WTC11 (cell line): ENCODE measurements around the gene MT1G. TPM values are rescaled to one million over a fixed set of nuclear protein-coding genes. Genes with fewer than 3 reads are reported as not detected.

Experiments
- ATAC-seq: fragments of 200-7000 bp; cut with Tn5 transposase; 2 replicates; pipeline ENCODE4 v1.10.0; 2021; ENCODE audit warnings: mild to moderate bottlenecking, moderate library complexity
- CTCF ChIA-PET: fragments of 300-600 bp; sonication (Branson Sonifier 250); formaldehyde crosslinking; loops from one replicate; lab custom pipeline; 2021; ENCODE audit warnings: antibody characterized with exemption; lab: Charles Lee
- POLR2A ChIA-PET: fragments of 350-600 bp; sonication (Branson Sonifier 250); formaldehyde crosslinking; loops from one replicate; lab custom pipeline; 2021; ENCODE audit warnings: antibody characterized with exemption; lab: Charles Lee
- DNase-seq: peaks from one replicate; pipeline ENCODE4 v3.0.0; 2021; ENCODE audit warnings: low spot score
- H3K27ac Mint-ChIP-seq: 2 replicates; pipeline ENCODE4 v1.8.0; 2021; ENCODE audit warnings: mixed read lengths
- H3K27me3 Mint-ChIP-seq: 2 replicates; pipeline ENCODE4 v1.8.0; 2021; ENCODE audit warnings: low read depth, mild to moderate bottlenecking, moderate library complexity, mixed read lengths
- H3K36me3 Mint-ChIP-seq: 2 replicates; pipeline ENCODE4 v1.8.0; 2021; ENCODE audit warnings: mixed read lengths
- H3K4me1 Mint-ChIP-seq: 2 replicates; pipeline ENCODE4 v1.8.0; 2022; ENCODE audit warnings: mixed read lengths
- H3K4me3 Mint-ChIP-seq: 2 replicates; pipeline ENCODE4 v1.8.0; 2021; ENCODE audit warnings: mild to moderate bottlenecking, moderate library complexity, mixed read lengths
- H3K9me3 Mint-ChIP-seq: 2 replicates; pipeline ENCODE4 v1.8.0; 2021; ENCODE audit warnings: mixed read lengths
- ATF1 ChIP-seq: sonication (generic); formaldehyde crosslinking; IDR thresholded peaks from 2 replicates; pipeline ENCODE4 v1.8.1; 2023; ENCODE audit warnings: mild to moderate bottlenecking, moderate library complexity, missing genetic modification reagents
- CREM ChIP-seq: sonication (generic); formaldehyde crosslinking; IDR thresholded peaks from 2 replicates; pipeline ENCODE4 v1.8.1; 2022; ENCODE audit warnings: mild to moderate bottlenecking, missing genetic modification reagents, moderate library complexity
- FOXJ3 ChIP-seq: sonication (generic); formaldehyde crosslinking; IDR thresholded peaks from 2 replicates; pipeline ENCODE4 v1.9.0; 2021; ENCODE audit warnings: missing genetic modification reagents, mild to moderate bottlenecking, borderline replicate concordance
- NR2C2 ChIP-seq: sonication (generic); formaldehyde crosslinking; IDR thresholded peaks from 2 replicates; pipeline ENCODE4 v1.8.0; 2022; ENCODE audit warnings: mild to moderate bottlenecking, missing genetic modification reagents
- OVOL2 ChIP-seq: fragments of 250-450 bp; sonication (Bioruptor Pico); IDR thresholded peaks from 2 replicates; pipeline ENCODE4 v1.9.0; 2021; ENCODE audit warnings: mild to moderate bottlenecking, borderline replicate concordance
- SMAD4 ChIP-seq: sonication (generic); formaldehyde crosslinking; IDR thresholded peaks from 2 replicates; pipeline ENCODE4 v1.8.0; 2022; ENCODE audit warnings: mild to moderate bottlenecking, missing genetic modification reagents
- SOX15 ChIP-seq: fragments of 250-450 bp; sonication (Bioruptor Pico); IDR thresholded peaks from 2 replicates; pipeline ENCODE4 v1.9.0; 2021; ENCODE audit warnings: mild to moderate bottlenecking
- SP1 ChIP-seq: sonication (generic); formaldehyde crosslinking; conservative IDR thresholded peaks from 2 replicates; pipeline ENCODE4 v1.8.1; 2022; ENCODE audit warnings: missing genetic modification reagents
- USF1 ChIP-seq: sonication (generic); formaldehyde crosslinking; IDR thresholded peaks from 2 replicates; pipeline ENCODE4 v1.8.0; 2022; ENCODE audit warnings: mild to moderate bottlenecking, missing genetic modification reagents
- ZBTB21 ChIP-seq: sonication (generic); formaldehyde crosslinking; IDR thresholded peaks from 2 replicates; pipeline ENCODE4 v1.8.1; 2023; ENCODE audit warnings: mild to moderate bottlenecking, missing genetic modification reagents, borderline replicate concordance
- ZNF232 ChIP-seq: sonication (generic); formaldehyde crosslinking; IDR thresholded peaks from 2 replicates; pipeline ENCODE4 v1.8.0; 2022; ENCODE audit warnings: mild to moderate bottlenecking, missing genetic modification reagents
- ZNF263 ChIP-seq: sonication (generic); formaldehyde crosslinking; IDR thresholded peaks from 2 replicates; pipeline ENCODE4 v1.8.1; 2022; ENCODE audit warnings: low read depth, mild to moderate bottlenecking, moderate library complexity, missing genetic modification reagents
- ZNF425 ChIP-seq: fragments of 250-450 bp; sonication (Bioruptor Pico); conservative IDR thresholded peaks from 2 replicates; pipeline ENCODE4 v1.9.0; 2021; ENCODE audit warnings: mild to moderate bottlenecking
- ZNF671 ChIP-seq: fragments of 250-450 bp; sonication (Bioruptor Pico); IDR thresholded peaks from 2 replicates; pipeline ENCODE4 v1.8.0; 2021; ENCODE audit warnings: mild to moderate bottlenecking
- total RNA-seq: library from RNA; stranded (reverse); gene quantifications from 3 replicates; pipeline ENCODE4 v1.2.3, GENCODE V29; 2021
- TF ChIP-seq, protein P1 (sequence below): sonication (generic); formaldehyde crosslinking; IDR thresholded peaks from 2 replicates; pipeline ENCODE4 v1.8.1; 2022; ENCODE audit warnings: low read depth, mild to moderate bottlenecking, moderate library complexity, missing genetic modification reagents, borderline replicate concordance
- TF ChIP-seq, protein P2 (sequence below): sonication (generic); formaldehyde crosslinking; IDR thresholded peaks from 2 replicates; pipeline ENCODE4 v1.8.1; 2023; ENCODE audit warnings: mild to moderate bottlenecking, moderate library complexity, missing genetic modification reagents
- TF ChIP-seq, protein P3 (sequence below): sonication (generic); formaldehyde crosslinking; IDR thresholded peaks from 2 replicates; pipeline ENCODE4 v1.8.0; 2023; ENCODE audit warnings: missing genetic modification reagents, mild to moderate bottlenecking, borderline replicate concordance

Gene MT1G
- total RNA-seq, 1 experiment from 2014 or later: 333 TPM

GRCh38 chr16:56637814-56638750, 29.8 kb downstream of the MT1G start, which contains the start of gene MT1A (continued):
- 0 out of 2 replicates have a peak, but pooled peaks have one; percentile 18 for TF ChIP-seq SP1 (CRISPR knock-in tag)
- TF ChIP-seq ZBTB21 (CRISPR knock-in tag): no peak
- TF ChIP-seq ZNF671: no peak
- TF ChIP-seq ZNF232 (CRISPR knock-in tag): no peak
- peak; percentile 52; the same call in 1 of the 2 replicates for TF ChIP-seq ZNF263 (CRISPR knock-in tag)
- TF ChIP-seq USF1 (CRISPR knock-in tag): no peak
- TF ChIP-seq FOXJ3 (CRISPR knock-in tag): no peak

DNA sequence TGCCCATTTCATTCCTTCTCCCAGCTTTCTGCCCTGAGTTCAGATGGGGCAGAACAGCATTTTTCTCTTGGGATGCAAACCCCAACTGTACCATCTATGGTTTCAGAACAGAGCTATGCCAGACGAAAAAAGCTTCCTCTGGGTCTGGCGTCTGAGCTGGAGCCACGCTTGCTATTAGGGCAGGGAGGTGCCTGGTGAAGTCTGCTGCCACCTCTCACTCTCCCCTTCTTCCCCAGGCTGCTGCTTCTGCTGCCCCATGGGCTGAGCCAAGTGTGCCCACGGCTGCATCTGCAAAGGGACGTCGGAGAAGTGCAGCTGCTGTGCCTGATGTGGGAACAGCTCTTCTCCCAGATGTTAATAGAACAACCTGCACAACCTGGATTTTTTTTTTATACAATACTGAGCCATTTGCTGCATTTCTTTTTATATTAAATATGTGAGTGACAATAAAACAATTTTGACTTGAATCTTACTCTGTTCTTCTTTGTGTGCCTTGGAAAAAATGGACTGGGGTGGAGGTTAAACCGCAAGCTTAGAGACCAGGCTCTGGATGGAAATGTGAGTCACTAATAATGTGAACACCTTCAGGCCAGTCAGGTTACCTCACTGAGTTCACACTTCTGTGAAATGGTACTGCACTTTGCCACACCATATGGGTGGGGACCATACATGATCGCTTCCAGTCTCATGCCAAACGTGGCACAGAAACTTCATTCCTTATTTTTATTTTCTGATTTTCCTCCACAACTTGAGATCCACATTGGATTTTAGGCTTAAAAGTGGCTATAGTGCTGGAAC, 31.1 kb downstream of the MT1G start:
- Mint-ChIP-seq H3K9me3 (no peaks in the 10 kb centered on the region), H3K27ac (no peak overlapping the region), H3K4me1 (peaks cover 30% of the 10 kb centered on the region), H3K36me3 (peaks cover 6% of the 10 kb centered on the region; the same call in 1 of the 2 replicates), H3K27me3 (peaks cover 100% of the 10 kb centered on the region), H3K4me3 (no peak overlapping the region)
- TF ChIP-seq ATF1 (CRISPR knock-in tag) (no peak), OVOL2 (CRISPR knock-in tag) (no peak), CREM (no peak)
- DNase-seq (no peak), ATAC-seq (no peak)
- ChIA-PET CTCF (interaction anchor here (0.6 to 1.8 kb wide), 5 partner anchors 16 to 65 kb away, joined by 3 to 5 read pairs (median 3); partner anchors contain the start of gene MT1G), POLR2A (interaction anchor here (1.0 to 5.1 kb wide), 2 partner anchors 11 to 39 kb away, joined by 3 to 24 read pairs; partner anchors contain the start of gene MT1E)

GRCh38 chr16:56635441-56635967, 32.4 kb downstream of the MT1G start:
- Mint-ChIP-seq H3K4me1 (peaks cover 32% of the 10 kb centered on the region), H3K4me3 (peak overlapping the region; percentile 71), H3K27me3 (peaks cover 100% of the 10 kb centered on the region), H3K27ac (no peak overlapping the region), H3K36me3 (peaks cover 6% of the 10 kb centered on the region; the same call in 1 of the 2 replicates), H3K9me3 (no peaks in the 10 kb centered on the region)
- peak; percentile 4 for ATAC-seq
- TF ChIP-seq, protein P1, sequence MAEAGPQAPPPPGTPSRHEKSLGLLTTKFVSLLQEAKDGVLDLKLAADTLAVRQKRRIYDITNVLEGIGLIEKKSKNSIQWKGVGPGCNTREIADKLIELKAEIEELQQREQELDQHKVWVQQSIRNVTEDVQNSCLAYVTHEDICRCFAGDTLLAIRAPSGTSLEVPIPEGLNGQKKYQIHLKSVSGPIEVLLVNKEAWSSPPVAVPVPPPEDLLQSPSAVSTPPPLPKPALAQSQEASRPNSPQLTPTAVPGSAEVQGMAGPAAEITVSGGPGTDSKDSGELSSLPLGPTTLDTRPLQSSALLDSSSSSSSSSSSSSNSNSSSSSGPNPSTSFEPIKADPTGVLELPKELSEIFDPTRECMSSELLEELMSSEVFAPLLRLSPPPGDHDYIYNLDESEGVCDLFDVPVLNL: no peak
- TF ChIP-seq NR2C2 (no peak), SMAD4 (no peak), SOX15 (CRISPR knock-in tag) (no peak), ZNF263 (CRISPR knock-in tag) (no peak), ZNF425 (CRISPR knock-in tag) (no peak)
- TF ChIP-seq, protein P2, sequence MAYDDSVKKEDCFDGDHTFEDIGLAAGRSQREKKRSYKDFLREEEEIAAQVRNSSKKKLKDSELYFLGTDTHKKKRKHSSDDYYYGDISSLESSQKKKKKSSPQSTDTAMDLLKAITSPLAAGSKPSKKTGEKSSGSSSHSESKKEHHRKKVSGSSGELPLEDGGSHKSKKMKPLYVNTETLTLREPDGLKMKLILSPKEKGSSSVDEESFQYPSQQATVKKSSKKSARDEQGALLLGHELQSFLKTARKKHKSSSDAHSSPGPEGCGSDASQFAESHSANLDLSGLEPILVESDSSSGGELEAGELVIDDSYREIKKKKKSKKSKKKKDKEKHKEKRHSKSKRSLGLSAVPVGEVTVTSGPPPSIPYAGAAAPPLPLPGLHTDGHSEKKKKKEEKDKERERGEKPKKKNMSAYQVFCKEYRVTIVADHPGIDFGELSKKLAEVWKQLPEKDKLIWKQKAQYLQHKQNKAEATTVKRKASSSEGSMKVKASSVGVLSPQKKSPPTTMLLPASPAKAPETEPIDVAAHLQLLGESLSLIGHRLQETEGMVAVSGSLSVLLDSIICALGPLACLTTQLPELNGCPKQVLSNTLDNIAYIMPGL: peak; percentile 52; the same call in 1 of the 2 replicates
- TF ChIP-seq, protein P3, sequence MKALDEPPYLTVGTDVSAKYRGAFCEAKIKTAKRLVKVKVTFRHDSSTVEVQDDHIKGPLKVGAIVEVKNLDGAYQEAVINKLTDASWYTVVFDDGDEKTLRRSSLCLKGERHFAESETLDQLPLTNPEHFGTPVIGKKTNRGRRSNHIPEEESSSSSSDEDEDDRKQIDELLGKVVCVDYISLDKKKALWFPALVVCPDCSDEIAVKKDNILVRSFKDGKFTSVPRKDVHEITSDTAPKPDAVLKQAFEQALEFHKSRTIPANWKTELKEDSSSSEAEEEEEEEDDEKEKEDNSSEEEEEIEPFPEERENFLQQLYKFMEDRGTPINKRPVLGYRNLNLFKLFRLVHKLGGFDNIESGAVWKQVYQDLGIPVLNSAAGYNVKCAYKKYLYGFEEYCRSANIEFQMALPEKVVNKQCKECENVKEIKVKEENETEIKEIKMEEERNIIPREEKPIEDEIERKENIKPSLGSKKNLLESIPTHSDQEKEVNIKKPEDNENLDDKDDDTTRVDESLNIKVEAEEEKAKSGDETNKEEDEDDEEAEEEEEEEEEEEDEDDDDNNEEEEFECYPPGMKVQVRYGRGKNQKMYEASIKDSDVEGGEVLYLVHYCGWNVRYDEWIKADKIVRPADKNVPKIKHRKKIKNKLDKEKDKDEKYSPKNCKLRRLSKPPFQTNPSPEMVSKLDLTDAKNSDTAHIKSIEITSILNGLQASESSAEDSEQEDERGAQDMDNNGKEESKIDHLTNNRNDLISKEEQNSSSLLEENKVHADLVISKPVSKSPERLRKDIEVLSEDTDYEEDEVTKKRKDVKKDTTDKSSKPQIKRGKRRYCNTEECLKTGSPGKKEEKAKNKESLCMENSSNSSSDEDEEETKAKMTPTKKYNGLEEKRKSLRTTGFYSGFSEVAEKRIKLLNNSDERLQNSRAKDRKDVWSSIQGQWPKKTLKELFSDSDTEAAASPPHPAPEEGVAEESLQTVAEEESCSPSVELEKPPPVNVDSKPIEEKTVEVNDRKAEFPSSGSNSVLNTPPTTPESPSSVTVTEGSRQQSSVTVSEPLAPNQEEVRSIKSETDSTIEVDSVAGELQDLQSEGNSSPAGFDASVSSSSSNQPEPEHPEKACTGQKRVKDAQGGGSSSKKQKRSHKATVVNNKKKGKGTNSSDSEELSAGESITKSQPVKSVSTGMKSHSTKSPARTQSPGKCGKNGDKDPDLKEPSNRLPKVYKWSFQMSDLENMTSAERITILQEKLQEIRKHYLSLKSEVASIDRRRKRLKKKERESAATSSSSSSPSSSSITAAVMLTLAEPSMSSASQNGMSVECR (CRISPR knock-in tag): no peak
- TF ChIP-seq, all 79 proteins: peak for 1
- DNase-seq: no peak
- ChIA-PET CTCF (interaction anchor here (1.9 kb wide), 1 partner anchor 32 kb away, joined by 4 read pairs; no protein-coding TSS in a partner anchor), POLR2A (interaction anchor here (1.1 to 5.1 kb wide), 2 partner anchors 10 to 34 kb away, joined by 4 to 24 read pairs; partner anchors contain the start of genes MT1E and MT1H)
